B cell (primary cell): ENCODE data around the gene GLRA1. TPM values are rescaled to one million over a fixed set of nuclear protein-coding genes. Genes with fewer than 3 reads are reported as not detected.

Source experiments
- ATAC-seq: fragments of 200-7000 bp; cut with Tn5 transposase; one replicate; pipeline ENCODE4 v1.10.0; 2021; ENCODE audit warnings: low read depth, mild to moderate bottlenecking, moderate number of reproducible peaks, moderate library complexity
- CTCF ChIA-PET: fragments of 350-600 bp; sonication (Branson Sonifier 250); formaldehyde crosslinking; loops from one replicate; lab custom pipeline; 2021; ENCODE audit warnings: antibody characterized with exemption, inconsistent platforms; lab: Charles Lee
- POLR2A ChIA-PET: fragments of 350-600 bp; sonication (Branson Sonifier 250); formaldehyde crosslinking; loops from one replicate; lab custom pipeline; 2021; ENCODE audit warnings: antibody characterized with exemption; lab: Charles Lee
- DNase-seq: peaks from one replicate; pipeline ENCODE4 v3.0.0; 2013
- H2AFZ ChIP-seq: 2 replicates; pipeline ENCODE4 v1.6.1; 2012; ENCODE audit warnings: mild to moderate bottlenecking, low read depth, low read length; ENCODE audit not compliant: insufficient read depth, poor library complexity, severe bottlenecking
- H3K27ac ChIP-seq, 2 donors: 1 replicate in 1 of 2; 2 replicates in 1 of 2; pipeline ENCODE4 v1.5.1; 2012 to 2013; ENCODE audit warnings: low read length in 2 of 2, mild to moderate bottlenecking in 2 of 2, moderate library complexity in 1 of 2
- H3K27me3 ChIP-seq, 4 experiments: fragments of 200-600 bp in 1 of 4; sonication (generic) in 1 of 4; replicated peaks in 1 of 4; 1 replicate in 2 of 4; 2 replicates in 2 of 4; pipeline versions ENCODE4 v1.6.1 to v1.7.0; 2013 to 2016; ENCODE audit warnings: low read length in 3 of 4, mild to moderate bottlenecking in 2 of 4, mixed read lengths in 1 of 4, moderate library complexity in 1 of 4; ENCODE audit not compliant: insufficient read depth in 4 of 4, control insufficient read depth in 3 of 4; ENCODE audit errors: control extremely low read depth in 1 of 4
- H3K36me3 ChIP-seq, 2 experiments: replicated peaks in 1 of 2; 1 replicate in 1 of 2; 2 replicates in 1 of 2; pipeline versions ENCODE4 v1.6.1 to v1.7.1; 2013; ENCODE audit warnings: low read length in 1 of 2; ENCODE audit not compliant: insufficient read depth in 2 of 2, control insufficient read depth in 1 of 2; ENCODE audit errors: control extremely low read depth in 1 of 2, extremely low read depth in 1 of 2
- H3K4me1 ChIP-seq, 2 donors: fragments of 200-600 bp in 1 of 2; sonication (generic) in 1 of 2; 1 replicate in 1 of 2; 2 replicates in 1 of 2; pipeline versions ENCODE4 v1.5.1 to v1.6.1; 2013 to 2017; ENCODE audit warnings: low read length in 2 of 2; ENCODE audit not compliant: control insufficient read depth in 2 of 2, insufficient read depth in 2 of 2
- H3K4me2 ChIP-seq: replicated peaks from 2 replicates; pipeline ENCODE3; 2012; ENCODE audit warnings: mild to moderate bottlenecking, low read depth, low read length; ENCODE audit not compliant: poor library complexity, severe bottlenecking
- H3K4me3 ChIP-seq, 5 experiments: fragments of 200-600 bp in 1 of 5; sonication (generic) in 1 of 5; 1 replicate in 3 of 5; 2 replicates in 2 of 5; pipeline versions ENCODE4 v1.5.1 to v1.7.0; 2011 to 2016; ENCODE audit warnings: low read length in 4 of 5, mild to moderate bottlenecking in 4 of 5, low read depth in 2 of 5, control low read depth in 1 of 5, moderate library complexity in 1 of 5; ENCODE audit not compliant: insufficient read depth in 1 of 5; ENCODE audit errors: control extremely low read depth in 1 of 5, extremely low read depth in 1 of 5
- H3K79me2 ChIP-seq: fragments of 200-600 bp; sonication (generic); one replicate; pipeline ENCODE4 v1.6.0; 2016; ENCODE audit warnings: low read length; ENCODE audit not compliant: control insufficient read depth, insufficient read depth
- H3K9ac ChIP-seq: fragments of 200-600 bp; sonication (generic); 2 replicates; pipeline ENCODE4 v1.6.1; 2017; ENCODE audit warnings: mild to moderate bottlenecking, low read length, moderate library complexity
- H3K9me3 ChIP-seq, 3 donors: one replicate each; pipeline versions ENCODE4 v1.6.1 to v1.7.1; 2013; ENCODE audit warnings: low read length in 2 of 3; ENCODE audit not compliant: control insufficient read depth in 2 of 3, insufficient read depth in 1 of 3; ENCODE audit errors: control extremely low read depth in 1 of 3
- H4K20me1 ChIP-seq: 2 replicates; pipeline ENCODE4 v1.6.0; 2012; ENCODE audit warnings: mild to moderate bottlenecking, low read length; ENCODE audit not compliant: insufficient read depth, control insufficient read depth, poor library complexity, severe bottlenecking
- H3K27ac Mint-ChIP-seq: one replicate; pipeline ENCODE4 v1.8.0; 2021; ENCODE audit warnings: mixed read lengths
- H3K27me3 Mint-ChIP-seq: one replicate; pipeline ENCODE4 v1.8.0; 2021; ENCODE audit warnings: mixed read lengths
- H3K4me1 Mint-ChIP-seq: one replicate; pipeline ENCODE4 v1.8.0; 2021; ENCODE audit warnings: mixed read lengths
- H3K4me3 Mint-ChIP-seq: one replicate; pipeline ENCODE4 v1.8.0; 2021; ENCODE audit warnings: mixed read lengths
- H3K9me3 Mint-ChIP-seq: one replicate; pipeline ENCODE4 v1.8.0; 2022; ENCODE audit warnings: mixed read lengths; ENCODE audit not compliant: insufficient read depth
- EZH2 ChIP-seq: IDR thresholded peaks from 2 replicates; pipeline ENCODE4 v1.6.1; 2012; ENCODE audit warnings: borderline replicate concordance, low read depth, mild to moderate bottlenecking, moderate library complexity, low read length; ENCODE audit not compliant: insufficient read depth, poor library complexity, severe bottlenecking
- WGBS: methylation state at CpG from one replicate; pipeline ENCODE4 v1.1.5; 2013; ENCODE audit warnings: missing lambda C conversion rate; ENCODE audit not compliant: insufficient coverage; 5-methylcytosine and 5-hydroxymethylcytosine counted together
- intact Hi-C: fragments of 100-400 bp; cut with micrococcal nuclease; formaldehyde crosslinking; loops from one replicate; pipeline ENCODE4 v1.10.0; 2022
- polyA plus RNA-seq: library from polyadenylated mRNA; depleted of rRNA; stranded (reverse); fragments of >200 nt; gene quantifications from 2 replicates; pipeline ENCODE4 v1.2.3, GENCODE V29; 2012
- total RNA-seq, 2 donors: library from RNA; stranded (reverse); fragments of 120-200 nt in 1 of 2; gene quantifications; 1 replicate in 1 of 2; 2 replicates in 1 of 2; pipeline versions ENCODE4 v1.2.3 to v1.2.4, GENCODE V29; 2013 to 2022
- TF ChIP-seq, protein P1 (sequence below): fragments of 200-600 bp; IDR thresholded peaks from one replicate; pipeline ENCODE4 v1.8.0; 2022; ENCODE audit warnings: antibody characterized with exemption, mild to moderate bottlenecking

The GLRA1 gene
- total and polyA plus RNA-seq, 2 donors (not counting 1 experiment from before 2014, with no cell fraction given) = not detected

DNA sequence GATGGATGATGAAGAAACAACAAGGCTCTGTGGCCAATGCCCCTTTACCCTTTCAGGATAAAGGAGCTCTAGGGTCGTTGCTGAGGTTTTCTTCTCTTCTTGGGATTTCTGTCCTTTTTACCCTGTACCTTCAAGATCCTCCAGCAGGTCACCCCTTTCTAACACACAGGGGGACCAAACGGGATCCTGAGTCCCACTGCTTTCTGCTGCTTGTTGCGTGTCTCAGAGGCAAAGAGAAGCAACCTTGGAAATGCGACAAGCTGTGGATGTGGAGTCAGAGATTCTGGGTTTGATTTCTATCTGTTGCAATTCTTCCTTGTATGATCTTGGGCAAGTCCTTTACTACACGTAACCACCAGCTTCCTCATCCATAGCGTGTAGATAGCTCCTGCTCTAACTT lies 20.5 kb downstream of the GLRA1 start:
- intact Hi-C loops = no loop called here
- ATAC-seq (no peak), DNase-seq (no peak)
- no peaks in the 10 kb centered on the region for H3K27me3 ChIP-seq
- H3K27ac ChIP-seq = no peak overlapping the region
- H3K4me1 ChIP-seq = no peaks in the 10 kb centered on the region
- H3K4me3 Mint-ChIP-seq = no peak overlapping the region
- no peak overlapping the region for H2AFZ ChIP-seq
- H3K79me2 ChIP-seq = no peaks in the 10 kb centered on the region
- ChIA-PET POLR2A (no interaction called here), CTCF (no interaction called here)
- WGBS = 40% methylated on average over 2 of the region's 6 CpGs
- H3K9me3 ChIP-seq = no peaks in the 10 kb centered on the region
- no peaks in the 10 kb centered on the region for H3K9me3 Mint-ChIP-seq
- no peaks in the 10 kb centered on the region for H3K36me3 ChIP-seq
- no peak overlapping the region for H3K4me3 ChIP-seq
- H3K4me1 Mint-ChIP-seq = no peaks in the 10 kb centered on the region
- no peak overlapping the region for H3K9ac ChIP-seq
- H3K4me2 ChIP-seq = no peak overlapping the region
- H3K27ac Mint-ChIP-seq = no peak overlapping the region
- peaks cover 11% of the 10 kb centered on the region for H3K27me3 Mint-ChIP-seq
- H4K20me1 ChIP-seq = no peaks in the 10 kb centered on the region
- no peak for TF ChIP-seq EZH2
- TF ChIP-seq, protein P1, sequence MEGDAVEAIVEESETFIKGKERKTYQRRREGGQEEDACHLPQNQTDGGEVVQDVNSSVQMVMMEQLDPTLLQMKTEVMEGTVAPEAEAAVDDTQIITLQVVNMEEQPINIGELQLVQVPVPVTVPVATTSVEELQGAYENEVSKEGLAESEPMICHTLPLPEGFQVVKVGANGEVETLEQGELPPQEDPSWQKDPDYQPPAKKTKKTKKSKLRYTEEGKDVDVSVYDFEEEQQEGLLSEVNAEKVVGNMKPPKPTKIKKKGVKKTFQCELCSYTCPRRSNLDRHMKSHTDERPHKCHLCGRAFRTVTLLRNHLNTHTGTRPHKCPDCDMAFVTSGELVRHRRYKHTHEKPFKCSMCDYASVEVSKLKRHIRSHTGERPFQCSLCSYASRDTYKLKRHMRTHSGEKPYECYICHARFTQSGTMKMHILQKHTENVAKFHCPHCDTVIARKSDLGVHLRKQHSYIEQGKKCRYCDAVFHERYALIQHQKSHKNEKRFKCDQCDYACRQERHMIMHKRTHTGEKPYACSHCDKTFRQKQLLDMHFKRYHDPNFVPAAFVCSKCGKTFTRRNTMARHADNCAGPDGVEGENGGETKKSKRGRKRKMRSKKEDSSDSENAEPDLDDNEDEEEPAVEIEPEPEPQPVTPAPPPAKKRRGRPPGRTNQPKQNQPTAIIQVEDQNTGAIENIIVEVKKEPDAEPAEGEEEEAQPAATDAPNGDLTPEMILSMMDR = no peak

DNA sequence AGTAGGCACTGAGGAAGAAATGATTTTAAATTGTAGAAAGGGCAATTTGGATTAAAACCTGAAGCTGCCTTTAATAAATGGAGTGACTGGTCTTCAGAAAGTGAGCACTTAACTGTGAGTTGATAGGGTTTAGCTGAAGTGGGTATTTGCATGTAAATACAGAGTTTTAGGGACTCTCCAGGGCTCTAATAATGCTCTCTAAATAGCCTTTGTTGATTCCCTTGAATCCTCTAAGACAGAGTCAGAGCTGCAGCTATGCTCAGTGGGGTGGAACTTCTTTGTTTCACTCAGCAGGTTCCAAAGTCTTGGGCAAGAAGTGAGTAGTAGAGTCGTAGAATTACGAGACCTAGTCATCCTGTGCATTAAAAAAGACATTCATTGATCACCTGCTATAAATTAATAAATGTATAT lies 21.4 kb downstream of the GLRA1 start:
- POLR2A ChIA-PET = no interaction called here
- Histone ChIP-seq H3K27ac (no peak overlapping the region), H3K79me2 (no peaks in the 10 kb centered on the region), H3K4me2 (no peak overlapping the region), H3K36me3 (no peaks in the 10 kb centered on the region), H3K4me1 (no peaks in the 10 kb centered on the region), H3K9ac (no peak overlapping the region), H2AFZ (no peak overlapping the region), H3K27me3 (no peaks in the 10 kb centered on the region), H4K20me1 (no peaks in the 10 kb centered on the region), H3K9me3 (no peaks in the 10 kb centered on the region), H3K4me3 (no peak overlapping the region)
- intact Hi-C loops = no loop called here
- CTCF ChIA-PET = no interaction called here
- no peaks in the 10 kb centered on the region for H3K4me1 Mint-ChIP-seq
- no CpG with 5 or more reads among the region's 2 CpGs for WGBS
- no peak for ATAC-seq
- no peak overlapping the region for H3K27ac Mint-ChIP-seq
- DNase-seq = no peak
- no peak for TF ChIP-seq EZH2
- H3K27me3 Mint-ChIP-seq = peaks cover 20% of the 10 kb centered on the region
- H3K9me3 Mint-ChIP-seq = no peaks in the 10 kb centered on the region
- no peak overlapping the region for H3K4me3 Mint-ChIP-seq
